SK-N-SH treated with all-trans-retinoic acid at 6 μM for 48 hours (cell line): ENCODE data around the gene OR4D10.
"Not testable (repeated sequence)": the region's sequence is repeated elsewhere in the genome, so short reads cannot be mapped to it uniquely, and the experiment has no call there.

Experiments
- ATAC-seq: fragments of 200-7000 bp; cut with Tn5 transposase; 3 replicates; pipeline ENCODE4 v1.9.1; 2020; ENCODE audit warnings: mild to moderate bottlenecking, moderate library complexity
- ARNTL ChIP-seq: fragments of 450-650 bp; formaldehyde crosslinking; IDR thresholded peaks from 2 replicates; pipeline ENCODE4 v1.5.0; 2020; ENCODE audit warnings: low read depth, mild to moderate bottlenecking, moderate library complexity, borderline replicate concordance
- BACH2 ChIP-seq: fragments of 250-450 bp; sonication (Bioruptor Pico); IDR thresholded peaks from 2 replicates; pipeline ENCODE4 v1.9.0; 2021; ENCODE audit warnings: mild to moderate bottlenecking, borderline replicate concordance
- CSDC2 ChIP-seq: fragments of 250-450 bp; sonication (Bioruptor Pico); IDR thresholded peaks from 2 replicates; pipeline ENCODE4 v1.5.0; 2020; ENCODE audit warnings: mild to moderate bottlenecking, moderate library complexity
- ESRRG ChIP-seq: fragments of 250-450 bp; sonication (Bioruptor Pico); IDR thresholded peaks from 2 replicates; pipeline ENCODE4 v1.6.1; 2021; ENCODE audit warnings: mild to moderate bottlenecking
- GLIS3 ChIP-seq: fragments of 250-450 bp; sonication (Bioruptor Pico); IDR thresholded peaks from 2 replicates; pipeline ENCODE4 v1.5.0; 2020; ENCODE audit warnings: mild to moderate bottlenecking, moderate library complexity
- ISL1 ChIP-seq: fragments of 250-450 bp; sonication (Bioruptor Pico); IDR thresholded peaks from 2 replicates; pipeline ENCODE4 v2.1.2; 2022; ENCODE audit warnings: mild to moderate bottlenecking, moderate library complexity
- OSR1 ChIP-seq: fragments of 250-450 bp; sonication (Bioruptor Pico); IDR thresholded peaks from 2 replicates; pipeline ENCODE4 v1.8.0; 2022; ENCODE audit warnings: moderate library complexity, mild to moderate bottlenecking, inconsistent platforms
- PPARA ChIP-seq: fragments of 250-450 bp; sonication (Bioruptor Pico); IDR thresholded peaks from 2 replicates; pipeline ENCODE4 v1.5.0; 2020; ENCODE audit warnings: mild to moderate bottlenecking, borderline replicate concordance
- RARB ChIP-seq: fragments of 250-450 bp; sonication (Bioruptor Pico); IDR thresholded peaks from 2 replicates; pipeline ENCODE4 v1.8.0; 2021; ENCODE audit warnings: mild to moderate bottlenecking, moderate library complexity
- SNAI2 ChIP-seq: fragments of 250-450 bp; sonication (Bioruptor Pico); IDR thresholded peaks from 2 replicates; pipeline ENCODE4 v1.5.0; 2020; ENCODE audit warnings: mild to moderate bottlenecking, moderate library complexity
- TCF4 ChIP-seq: fragments of 250-450 bp; sonication (Bioruptor Pico); IDR thresholded peaks from 2 replicates; pipeline ENCODE4 v1.8.0; 2021; ENCODE audit warnings: mild to moderate bottlenecking, moderate library complexity, borderline replicate concordance
- TOX ChIP-seq: fragments of 250-450 bp; sonication (Bioruptor Pico); IDR thresholded peaks from 2 replicates; pipeline ENCODE4 v1.8.0; 2021; ENCODE audit warnings: mild to moderate bottlenecking, moderate library complexity, borderline replicate concordance
- ZNF565 ChIP-seq: fragments of 450-650 bp; formaldehyde crosslinking; conservative IDR thresholded peaks from 2 replicates; pipeline ENCODE4 v1.5.0; 2020; ENCODE audit warnings: low read depth, mild to moderate bottlenecking, moderate library complexity
- ZNF70 ChIP-seq: fragments of 450-650 bp; formaldehyde crosslinking; IDR thresholded peaks from 2 replicates; pipeline ENCODE4 v1.5.0; 2020; ENCODE audit warnings: mild to moderate bottlenecking, moderate library complexity
- ZNF8 ChIP-seq: fragments of 450-650 bp; formaldehyde crosslinking; IDR thresholded peaks from 2 replicates; pipeline ENCODE4 v1.5.0; 2020; ENCODE audit warnings: mild to moderate bottlenecking, moderate library complexity
- TF ChIP-seq, protein P1 (sequence below): fragments of 250-450 bp; sonication (Bioruptor Pico); IDR thresholded peaks from 2 replicates; pipeline ENCODE4 v1.8.0; 2020; ENCODE audit warnings: mild to moderate bottlenecking, moderate library complexity, borderline replicate concordance
- TF ChIP-seq, protein P2 (sequence below): fragments of 250-450 bp; sonication (Bioruptor Pico); IDR thresholded peaks from 2 replicates; pipeline ENCODE4 v1.5.1; 2021; ENCODE audit warnings: mild to moderate bottlenecking, moderate library complexity
- TF ChIP-seq, protein P3 (sequence below): fragments of 250-450 bp; sonication (Bioruptor Pico); IDR thresholded peaks from 2 replicates; pipeline ENCODE4 v1.5.1; 2020; ENCODE audit warnings: low read depth, mild to moderate bottlenecking, moderate library complexity
- TF ChIP-seq, protein P4 (sequence below): fragments of 250-450 bp; sonication (Bioruptor Pico); IDR thresholded peaks from 2 replicates; pipeline ENCODE4 v1.8.0; 2021; ENCODE audit warnings: low read depth, mild to moderate bottlenecking, moderate library complexity, borderline replicate concordance
- TF ChIP-seq, protein P5 (sequence below): fragments of 250-450 bp; sonication (Bioruptor Pico); IDR thresholded peaks from 2 replicates; pipeline ENCODE4 v1.5.0; 2020; ENCODE audit warnings: mild to moderate bottlenecking, moderate library complexity

The OR4D10 gene

DNA sequence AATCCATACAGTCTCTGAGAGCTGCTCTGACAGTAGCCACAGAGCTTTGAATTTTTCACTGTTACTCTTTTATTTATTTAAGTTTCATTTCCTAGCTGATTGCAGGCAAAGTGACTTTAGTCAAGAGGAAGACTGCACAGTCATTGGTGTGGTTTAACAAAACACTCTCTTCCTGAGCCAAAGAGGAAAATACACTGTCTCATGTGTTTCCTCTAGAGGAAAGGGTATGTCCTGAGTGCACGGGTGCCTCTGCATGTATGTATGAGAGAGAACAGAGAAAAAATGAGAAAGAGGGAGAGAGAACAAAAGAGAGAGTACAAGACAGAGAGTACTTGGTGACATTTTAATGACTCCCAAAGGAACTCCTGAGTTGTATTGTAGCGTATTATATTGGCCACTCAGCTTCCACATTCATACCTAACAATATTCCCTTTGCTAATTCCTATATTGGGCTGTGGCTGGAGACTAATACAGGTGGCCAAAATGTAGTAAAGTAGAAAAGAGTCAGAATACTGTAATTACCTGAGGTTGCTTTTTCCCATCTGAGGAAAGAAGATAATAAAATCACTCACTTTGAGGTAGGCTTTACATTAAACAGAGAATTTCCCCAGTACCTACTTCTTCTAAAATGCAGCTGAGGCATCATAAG is 38.0 kb downstream of the OR4D10 start, which contains the start of gene OR4D9:
OR4D9 (plus strand) TSS at position 599 of the 649 bp plus-strand sequence. CDS start 3,374 bp downstream, outside the sequence.
- no peak for ATAC-seq
- no peak for TF ChIP-seq CSDC2
- no peak for TF ChIP-seq ARNTL (CRISPR knock-in tag)
- no peak for TF ChIP-seq ZNF565 (CRISPR knock-in tag)
- no peak for TF ChIP-seq PPARA (CRISPR knock-in tag)
- no peak for TF ChIP-seq ZNF8 (CRISPR knock-in tag)
- no peak for TF ChIP-seq SNAI2 (CRISPR knock-in tag)
- TF ChIP-seq, protein P1, sequence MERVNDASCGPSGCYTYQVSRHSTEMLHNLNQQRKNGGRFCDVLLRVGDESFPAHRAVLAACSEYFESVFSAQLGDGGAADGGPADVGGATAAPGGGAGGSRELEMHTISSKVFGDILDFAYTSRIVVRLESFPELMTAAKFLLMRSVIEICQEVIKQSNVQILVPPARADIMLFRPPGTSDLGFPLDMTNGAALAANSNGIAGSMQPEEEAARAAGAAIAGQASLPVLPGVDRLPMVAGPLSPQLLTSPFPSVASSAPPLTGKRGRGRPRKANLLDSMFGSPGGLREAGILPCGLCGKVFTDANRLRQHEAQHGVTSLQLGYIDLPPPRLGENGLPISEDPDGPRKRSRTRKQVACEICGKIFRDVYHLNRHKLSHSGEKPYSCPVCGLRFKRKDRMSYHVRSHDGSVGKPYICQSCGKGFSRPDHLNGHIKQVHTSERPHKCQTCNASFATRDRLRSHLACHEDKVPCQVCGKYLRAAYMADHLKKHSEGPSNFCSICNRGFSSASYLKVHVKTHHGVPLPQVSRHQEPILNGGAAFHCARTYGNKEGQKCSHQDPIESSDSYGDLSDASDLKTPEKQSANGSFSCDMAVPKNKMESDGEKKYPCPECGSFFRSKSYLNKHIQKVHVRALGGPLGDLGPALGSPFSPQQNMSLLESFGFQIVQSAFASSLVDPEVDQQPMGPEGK (CRISPR knock-in tag): no peak
- TF ChIP-seq GLIS3 (CRISPR knock-in tag): no peak
- TF ChIP-seq, protein P2, sequence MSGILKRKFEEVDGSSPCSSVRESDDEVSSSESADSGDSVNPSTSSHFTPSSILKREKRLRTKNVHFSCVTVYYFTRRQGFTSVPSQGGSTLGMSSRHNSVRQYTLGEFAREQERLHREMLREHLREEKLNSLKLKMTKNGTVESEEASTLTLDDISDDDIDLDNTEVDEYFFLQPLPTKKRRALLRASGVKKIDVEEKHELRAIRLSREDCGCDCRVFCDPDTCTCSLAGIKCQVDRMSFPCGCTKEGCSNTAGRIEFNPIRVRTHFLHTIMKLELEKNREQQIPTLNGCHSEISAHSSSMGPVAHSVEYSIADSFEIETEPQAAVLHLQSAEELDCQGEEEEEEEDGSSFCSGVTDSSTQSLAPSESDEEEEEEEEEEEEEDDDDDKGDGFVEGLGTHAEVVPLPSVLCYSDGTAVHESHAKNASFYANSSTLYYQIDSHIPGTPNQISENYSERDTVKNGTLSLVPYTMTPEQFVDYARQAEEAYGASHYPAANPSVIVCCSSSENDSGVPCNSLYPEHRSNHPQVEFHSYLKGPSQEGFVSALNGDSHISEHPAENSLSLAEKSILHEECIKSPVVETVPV (CRISPR knock-in tag): no peak
- no peak for TF ChIP-seq ISL1
- no peak for TF ChIP-seq ESRRG (CRISPR knock-in tag)

DNA sequence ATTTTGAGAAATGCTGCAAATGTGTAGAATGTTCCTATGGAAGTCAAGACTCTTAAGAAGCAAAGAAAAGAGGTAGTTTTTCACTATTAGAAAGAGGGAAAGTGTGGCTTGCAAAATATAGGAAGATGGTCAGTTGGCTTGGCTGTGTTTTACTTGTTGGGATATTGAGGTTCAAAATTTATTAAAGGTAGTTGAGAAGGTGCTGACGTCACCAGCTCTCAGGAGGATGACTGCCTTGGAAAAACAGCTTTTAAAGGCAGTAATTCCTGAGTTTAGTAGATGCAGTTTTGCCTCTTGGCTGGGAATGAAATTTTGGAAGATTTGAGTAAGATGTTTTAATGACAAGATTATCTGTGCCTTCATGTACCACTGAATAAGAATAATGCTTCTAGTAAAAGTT is 38.6 kb downstream of the OR4D10 start:
- no peak for ATAC-seq

DNA sequence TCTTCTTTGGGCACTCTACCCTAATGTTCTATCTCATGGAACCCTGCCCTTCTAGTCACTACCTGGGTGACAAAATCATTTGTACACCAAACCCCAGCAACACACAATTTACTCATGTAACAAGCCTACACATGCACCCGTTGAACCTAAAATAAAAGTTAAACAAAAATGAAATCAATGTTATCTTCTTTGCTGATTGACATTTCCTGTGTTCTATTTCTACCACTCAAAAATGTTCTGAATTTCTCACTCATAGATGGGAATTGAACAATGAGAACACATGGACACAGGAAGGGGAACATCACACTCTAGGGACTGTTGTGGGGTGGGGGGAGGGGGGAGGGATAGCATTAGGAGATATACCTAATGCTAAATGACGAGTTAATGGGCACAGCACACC is 47.0 kb downstream of the OR4D10 start:
- ATAC-seq: not testable (repeated sequence)

More for the DNA sequence above, 38.6 kb downstream of the OR4D10 start:
- TF ChIP-seq BACH2: no peak
- TF ChIP-seq, protein P3, sequence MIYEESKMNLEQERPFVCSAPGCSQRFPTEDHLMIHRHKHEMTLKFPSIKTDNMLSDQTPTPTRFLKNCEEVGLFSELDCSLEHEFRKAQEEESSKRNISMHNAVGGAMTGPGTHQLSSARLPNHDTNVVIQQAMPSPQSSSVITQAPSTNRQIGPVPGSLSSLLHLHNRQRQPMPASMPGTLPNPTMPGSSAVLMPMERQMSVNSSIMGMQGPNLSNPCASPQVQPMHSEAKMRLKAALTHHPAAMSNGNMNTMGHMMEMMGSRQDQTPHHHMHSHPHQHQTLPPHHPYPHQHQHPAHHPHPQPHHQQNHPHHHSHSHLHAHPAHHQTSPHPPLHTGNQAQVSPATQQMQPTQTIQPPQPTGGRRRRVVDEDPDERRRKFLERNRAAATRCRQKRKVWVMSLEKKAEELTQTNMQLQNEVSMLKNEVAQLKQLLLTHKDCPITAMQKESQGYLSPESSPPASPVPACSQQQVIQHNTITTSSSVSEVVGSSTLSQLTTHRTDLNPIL: no peak
- TF ChIP-seq TOX (CRISPR knock-in tag): no peak
- no peak for TF ChIP-seq RARB
- TF ChIP-seq TCF4: no peak
- no peak for TF ChIP-seq ESRRG (CRISPR knock-in tag)

DNA sequence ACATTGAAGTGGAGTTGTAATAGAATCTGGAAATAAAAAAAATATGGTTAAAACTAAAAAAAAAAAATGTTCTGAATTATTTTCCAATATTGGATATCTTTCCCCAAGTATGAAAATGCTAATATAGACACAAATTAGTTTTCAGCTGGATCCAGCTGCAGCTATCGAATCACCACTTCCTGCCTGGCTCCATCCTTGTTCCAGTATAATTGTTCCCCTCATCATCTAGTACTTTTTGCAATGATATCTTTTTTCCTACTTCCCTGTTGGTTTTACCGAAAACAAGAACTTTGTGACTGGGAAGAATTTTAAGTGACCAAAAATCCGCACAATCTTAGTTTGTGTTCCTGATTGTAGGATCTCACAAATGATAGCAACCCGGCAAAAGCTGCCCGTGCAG is 47.6 kb downstream of the OR4D10 start:
- TF ChIP-seq OSR1 (CRISPR knock-in tag) (no peak), ZNF70 (CRISPR knock-in tag) (no peak), TOX (CRISPR knock-in tag) (no peak), ESRRG (CRISPR knock-in tag) (no peak), SNAI2 (CRISPR knock-in tag) (no peak), GLIS3 (CRISPR knock-in tag) (no peak), RARB (no peak), ARNTL (CRISPR knock-in tag) (no peak), PPARA (CRISPR knock-in tag) (no peak), TCF4 (no peak), ISL1 (no peak), ZNF565 (CRISPR knock-in tag) (no peak)
- TF ChIP-seq, protein P3: no peak
- TF ChIP-seq, protein P4, sequence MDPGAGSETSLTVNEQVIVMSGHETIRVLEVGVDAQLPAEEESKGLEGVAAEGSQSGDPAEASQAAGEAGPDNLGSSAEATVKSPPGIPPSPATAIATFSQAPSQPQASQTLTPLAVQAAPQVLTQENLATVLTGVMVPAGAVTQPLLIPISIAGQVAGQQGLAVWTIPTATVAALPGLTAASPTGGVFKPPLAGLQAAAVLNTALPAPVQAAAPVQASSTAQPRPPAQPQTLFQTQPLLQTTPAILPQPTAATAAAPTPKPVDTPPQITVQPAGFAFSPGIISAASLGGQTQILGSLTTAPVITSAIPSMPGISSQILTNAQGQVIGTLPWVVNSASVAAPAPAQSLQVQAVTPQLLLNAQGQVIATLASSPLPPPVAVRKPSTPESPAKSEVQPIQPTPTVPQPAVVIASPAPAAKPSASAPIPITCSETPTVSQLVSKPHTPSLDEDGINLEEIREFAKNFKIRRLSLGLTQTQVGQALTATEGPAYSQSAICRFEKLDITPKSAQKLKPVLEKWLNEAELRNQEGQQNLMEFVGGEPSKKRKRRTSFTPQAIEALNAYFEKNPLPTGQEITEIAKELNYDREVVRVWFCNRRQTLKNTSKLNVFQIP (CRISPR knock-in tag): no peak
- TF ChIP-seq, protein P5, sequence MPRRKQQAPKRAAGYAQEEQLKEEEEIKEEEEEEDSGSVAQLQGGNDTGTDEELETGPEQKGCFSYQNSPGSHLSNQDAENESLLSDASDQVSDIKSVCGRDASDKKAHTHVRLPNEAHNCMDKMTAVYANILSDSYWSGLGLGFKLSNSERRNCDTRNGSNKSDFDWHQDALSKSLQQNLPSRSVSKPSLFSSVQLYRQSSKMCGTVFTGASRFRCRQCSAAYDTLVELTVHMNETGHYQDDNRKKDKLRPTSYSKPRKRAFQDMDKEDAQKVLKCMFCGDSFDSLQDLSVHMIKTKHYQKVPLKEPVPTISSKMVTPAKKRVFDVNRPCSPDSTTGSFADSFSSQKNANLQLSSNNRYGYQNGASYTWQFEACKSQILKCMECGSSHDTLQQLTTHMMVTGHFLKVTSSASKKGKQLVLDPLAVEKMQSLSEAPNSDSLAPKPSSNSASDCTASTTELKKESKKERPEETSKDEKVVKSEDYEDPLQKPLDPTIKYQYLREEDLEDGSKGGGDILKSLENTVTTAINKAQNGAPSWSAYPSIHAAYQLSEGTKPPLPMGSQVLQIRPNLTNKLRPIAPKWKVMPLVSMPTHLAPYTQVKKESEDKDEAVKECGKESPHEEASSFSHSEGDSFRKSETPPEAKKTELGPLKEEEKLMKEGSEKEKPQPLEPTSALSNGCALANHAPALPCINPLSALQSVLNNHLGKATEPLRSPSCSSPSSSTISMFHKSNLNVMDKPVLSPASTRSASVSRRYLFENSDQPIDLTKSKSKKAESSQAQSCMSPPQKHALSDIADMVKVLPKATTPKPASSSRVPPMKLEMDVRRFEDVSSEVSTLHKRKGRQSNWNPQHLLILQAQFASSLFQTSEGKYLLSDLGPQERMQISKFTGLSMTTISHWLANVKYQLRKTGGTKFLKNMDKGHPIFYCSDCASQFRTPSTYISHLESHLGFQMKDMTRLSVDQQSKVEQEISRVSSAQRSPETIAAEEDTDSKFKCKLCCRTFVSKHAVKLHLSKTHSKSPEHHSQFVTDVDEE: no peak
- TF ChIP-seq, protein P1 (CRISPR knock-in tag): no peak
- no peak for ATAC-seq
